NCI-H1694 (cell line): ENCODE results near the gene DPP6.

Source experiments
- DNase-seq: peaks from one replicate; lab custom pipeline; 2025; lab: John Stamatoyannopoulos, UW

The DPP6 gene

DNA sequence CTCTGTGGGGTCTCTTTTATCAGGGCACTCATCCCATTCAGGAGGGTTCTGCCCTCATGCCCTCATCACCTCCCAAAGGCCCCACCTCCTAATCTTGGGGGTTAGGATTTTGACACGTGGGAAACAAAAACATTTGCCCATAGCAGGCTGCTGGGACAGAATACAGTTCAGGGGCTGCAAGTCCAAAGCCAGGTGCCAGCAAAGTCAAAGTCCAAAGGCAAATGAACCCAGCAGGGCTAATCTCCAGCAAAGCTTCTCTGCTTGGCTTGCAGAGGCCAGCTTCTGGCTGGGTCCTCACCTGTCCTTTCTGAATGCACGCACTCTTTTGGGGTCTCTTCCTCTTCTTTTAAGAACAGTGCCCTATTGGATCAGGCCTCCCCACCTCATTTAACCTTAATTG is 359.9 kb downstream of the DPP6 start:
- no peak for DNase-seq

DNA sequence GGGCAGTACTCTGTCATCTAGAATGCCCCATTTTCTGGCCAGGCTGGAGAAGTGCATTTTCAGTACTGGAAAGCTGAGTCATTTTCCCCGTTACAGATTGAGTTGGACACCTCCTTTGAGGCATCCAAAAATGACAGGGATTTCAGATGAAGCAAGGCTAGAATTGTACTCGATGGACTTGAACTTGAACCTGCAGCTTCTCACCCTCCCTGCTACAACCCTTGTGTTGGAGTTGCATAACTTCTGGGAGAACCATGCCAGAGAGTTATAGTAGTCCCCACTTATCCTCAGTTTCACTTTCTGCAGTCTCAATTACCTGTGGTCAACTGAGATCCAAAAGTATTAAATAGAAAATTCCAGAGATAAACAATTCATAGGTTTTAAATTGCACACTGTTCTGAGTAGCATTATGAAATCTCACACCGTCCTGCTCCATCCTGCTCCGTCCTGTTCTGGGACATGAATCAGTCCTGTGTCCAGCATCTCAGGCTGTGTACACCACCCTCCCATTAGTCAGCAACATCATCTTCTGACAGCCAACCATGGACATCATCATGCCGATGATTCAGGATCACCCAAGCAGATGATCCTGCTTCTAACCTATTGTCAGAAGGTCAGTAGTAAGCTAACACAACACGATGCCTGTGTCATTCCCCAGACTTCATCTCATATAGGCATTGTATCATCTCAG is 363.7 kb downstream of the DPP6 start:
- no peak for DNase-seq

DNA sequence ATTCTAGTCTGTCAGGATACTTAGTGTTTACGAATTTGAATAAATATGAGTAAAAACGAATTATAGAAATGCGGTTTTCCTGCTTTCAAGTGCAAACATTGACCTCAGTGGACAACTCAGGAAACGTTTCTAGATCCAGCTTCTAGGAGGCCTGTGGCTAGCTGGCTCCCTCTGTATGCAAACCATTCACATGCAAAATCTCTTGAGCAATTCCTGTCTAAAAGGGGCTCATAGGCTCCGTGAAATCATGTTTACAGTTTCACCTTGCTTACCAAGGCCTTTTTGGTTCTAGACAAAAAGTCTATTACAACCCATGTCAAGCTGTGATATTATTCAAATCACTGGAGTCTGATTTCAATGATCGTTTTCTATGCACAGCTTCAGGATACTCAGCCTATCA is 364.5 kb downstream of the DPP6 start:
- DNase-seq, result no peak

DNA sequence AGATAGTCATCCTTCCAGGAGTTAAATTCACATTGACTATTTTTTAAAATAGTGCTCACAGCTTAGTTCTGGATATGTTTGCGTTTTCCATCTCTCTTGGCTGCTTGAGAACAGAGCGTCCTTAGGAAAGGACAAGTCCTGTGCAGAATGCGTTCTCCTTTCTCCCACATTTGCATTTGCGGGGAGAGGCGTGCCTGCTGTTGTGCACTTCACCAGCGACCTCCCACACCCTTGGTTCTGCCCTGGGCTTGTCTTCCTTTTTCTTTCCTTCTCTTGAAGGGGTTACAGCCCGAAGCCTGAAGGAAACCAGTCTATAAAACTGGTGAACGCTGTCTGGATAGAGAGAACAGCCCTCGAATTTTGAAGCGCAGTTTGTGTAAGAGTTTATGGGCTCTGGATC is 367.1 kb downstream of the DPP6 start:
- DNase-seq, result no peak

DNA sequence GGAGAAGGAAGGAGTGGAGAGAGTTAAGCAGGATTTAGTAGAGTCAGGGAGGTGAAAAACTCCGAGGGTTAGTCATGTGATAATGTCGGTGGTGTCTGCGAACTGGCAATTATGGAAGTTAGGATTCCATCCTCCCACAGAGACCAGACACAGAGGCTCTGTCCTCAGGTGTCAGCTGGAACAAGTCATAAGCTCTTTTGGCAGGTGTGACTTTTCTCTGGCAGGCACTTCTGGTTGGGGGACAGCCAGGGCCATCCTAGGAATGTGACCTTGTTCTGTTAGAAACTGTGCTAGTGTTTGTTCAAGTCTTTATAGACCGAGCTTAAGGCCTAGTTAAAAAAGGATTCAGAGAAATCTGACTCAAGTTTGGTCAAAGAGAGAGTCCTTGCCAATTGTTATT is 371.0 kb downstream of the DPP6 start:
- no peak for DNase-seq

DNA sequence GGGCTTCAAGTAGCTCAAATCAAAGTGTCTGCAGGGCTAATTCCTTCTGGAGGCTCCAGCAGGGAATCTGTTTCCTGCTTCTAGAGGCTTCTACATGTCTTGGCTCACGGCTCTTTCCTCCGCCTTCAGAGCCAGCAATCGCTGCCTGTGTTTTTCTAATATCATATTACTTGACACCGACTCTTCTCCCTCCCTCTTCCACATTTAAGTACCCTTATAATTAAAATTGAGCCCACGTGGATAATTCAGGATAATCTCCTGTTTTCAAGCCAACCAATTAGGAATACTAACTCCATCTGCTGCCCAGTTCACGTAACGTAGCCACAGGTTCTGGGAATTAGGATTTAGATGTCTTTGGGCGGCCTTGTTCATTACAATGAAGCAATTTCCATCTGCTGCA is 372.2 kb downstream of the DPP6 start:
- DNase-seq, result no peak

DNA sequence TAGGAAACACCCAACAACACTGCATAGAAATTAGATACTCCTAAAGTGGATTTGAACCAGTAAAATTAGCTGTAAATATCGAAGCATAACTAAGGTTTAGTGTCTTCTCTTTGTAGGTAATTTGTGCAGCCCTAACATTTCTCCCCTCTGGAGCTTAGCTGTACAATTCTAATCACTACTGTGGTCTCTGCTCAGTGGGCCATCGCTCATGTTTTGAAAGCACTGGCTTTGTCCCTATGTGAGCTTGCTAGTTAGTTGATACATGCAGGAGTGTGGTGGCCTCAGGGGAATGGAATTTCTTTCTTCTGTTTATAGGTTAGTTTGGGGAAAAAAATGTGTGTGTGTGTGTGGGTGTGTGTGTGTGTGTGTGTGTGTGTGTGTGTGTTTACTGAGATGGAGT is 373.1 kb downstream of the DPP6 start:
- DNase-seq, result no peak

DNA sequence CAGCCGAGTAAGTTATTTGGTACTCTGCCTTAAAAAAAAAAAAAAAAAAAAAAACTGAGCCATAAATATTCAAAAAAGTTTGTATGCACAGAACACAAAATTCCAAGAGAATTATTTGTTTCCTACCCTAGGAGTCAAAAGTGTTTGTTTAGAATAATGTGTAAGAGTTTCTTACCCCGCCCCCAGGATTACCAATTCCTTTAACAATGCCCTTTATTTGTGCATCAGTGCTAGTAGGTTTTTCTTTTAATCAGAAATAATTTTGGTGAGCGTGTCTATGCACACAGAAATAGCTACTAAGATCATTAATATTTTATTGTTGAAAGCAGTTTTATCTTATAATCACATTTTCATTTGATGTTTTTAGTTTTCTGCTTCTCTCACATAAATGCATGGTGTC is 374.6 kb downstream of the DPP6 start:
- no peak for DNase-seq

DNA sequence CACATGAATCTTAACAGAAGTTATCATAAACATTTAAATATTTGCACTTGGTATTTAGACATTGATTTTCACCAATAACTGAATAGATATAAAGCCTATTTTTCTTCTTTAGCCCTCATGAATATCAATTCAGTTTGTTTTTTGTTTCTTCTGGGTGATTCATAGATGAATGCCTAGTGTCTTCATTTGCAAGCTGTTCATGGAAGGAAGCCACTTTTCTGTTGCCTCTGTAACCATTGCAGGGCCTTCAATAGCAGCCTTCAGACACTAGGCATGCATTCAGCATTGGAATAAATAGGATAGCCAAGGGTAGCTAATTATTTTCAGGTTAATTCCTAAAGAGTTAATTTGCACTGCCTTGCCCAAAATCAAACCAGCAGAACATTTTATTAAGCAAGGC is 375.3 kb downstream of the DPP6 start:
- DNase-seq, result no peak

DNA sequence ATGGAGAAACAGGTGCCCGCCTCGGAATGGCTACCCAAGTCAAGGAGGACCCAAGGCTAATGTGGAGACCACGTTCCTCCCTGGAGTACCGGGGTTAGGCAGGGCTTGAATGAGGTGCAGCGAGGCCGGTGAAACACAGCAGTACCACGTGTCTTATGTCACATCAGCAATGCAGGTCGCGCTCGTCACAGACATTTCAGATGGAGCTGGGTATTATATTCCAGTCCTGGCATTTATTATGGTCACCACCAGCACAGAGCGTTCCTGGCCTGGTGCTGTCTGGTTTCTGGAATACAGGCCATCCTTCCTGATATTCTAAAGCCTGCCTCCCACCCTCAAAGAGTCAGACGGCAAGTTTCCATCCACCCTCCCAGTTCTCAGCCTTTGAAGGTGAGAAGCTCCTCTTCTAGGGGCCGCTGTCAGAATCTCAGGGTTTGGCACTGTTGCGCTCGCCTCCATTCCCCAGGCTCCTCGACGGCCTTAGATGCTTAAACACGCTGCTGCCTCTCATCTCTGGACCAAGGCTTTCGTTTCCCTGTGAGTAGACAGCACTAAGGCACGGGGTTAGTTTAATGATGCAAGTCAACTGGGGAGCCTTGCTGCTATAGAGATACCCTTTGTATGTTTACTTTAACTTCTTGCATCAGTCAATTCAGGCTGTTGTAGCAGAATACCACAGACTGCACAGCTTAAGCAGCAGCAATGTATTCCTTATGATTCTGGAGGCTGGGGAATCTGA is 377.6 kb downstream of the DPP6 start:
- DNase-seq, result no peak

DNA sequence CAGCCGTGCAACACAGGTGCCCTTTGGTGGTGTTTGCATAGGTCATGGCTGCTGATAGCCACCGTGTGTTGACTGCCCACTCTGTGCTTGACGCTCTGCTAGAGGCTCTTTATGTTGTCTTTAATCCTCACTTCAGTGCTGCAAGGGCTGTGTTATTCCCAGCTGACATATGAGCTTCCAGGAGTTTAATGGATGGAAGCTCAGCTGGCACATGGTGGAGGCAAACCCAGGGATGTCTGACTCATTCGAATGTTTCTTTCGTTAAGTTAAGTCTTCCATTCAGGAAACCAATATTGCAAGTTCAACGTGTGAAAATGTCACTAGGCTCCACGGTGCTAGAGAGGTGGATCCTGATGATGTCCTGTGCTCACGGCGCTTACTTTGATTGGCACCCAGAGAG is 378.4 kb downstream of the DPP6 start:
- DNase-seq, result no peak

DNA sequence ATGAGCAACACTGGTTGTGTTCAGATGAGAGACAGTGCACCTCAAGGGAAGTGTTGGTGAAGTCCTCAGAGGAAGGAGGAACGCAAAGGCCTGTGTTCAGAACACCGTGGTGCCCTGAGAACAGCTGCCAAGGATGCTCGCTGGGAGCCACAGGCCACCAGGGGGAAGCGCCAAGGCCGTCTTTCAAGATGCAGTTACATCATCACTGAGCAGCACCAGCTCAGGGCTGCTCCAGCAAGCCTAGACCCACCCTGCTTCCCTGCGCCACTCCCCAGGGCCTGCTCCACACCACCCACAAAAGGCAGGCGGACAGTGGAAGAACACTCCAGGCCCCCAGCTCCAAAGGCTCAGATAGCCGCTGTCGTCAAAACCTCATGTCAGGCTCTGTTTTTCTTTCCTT is 378.8 kb downstream of the DPP6 start:
- no peak for DNase-seq

DNA sequence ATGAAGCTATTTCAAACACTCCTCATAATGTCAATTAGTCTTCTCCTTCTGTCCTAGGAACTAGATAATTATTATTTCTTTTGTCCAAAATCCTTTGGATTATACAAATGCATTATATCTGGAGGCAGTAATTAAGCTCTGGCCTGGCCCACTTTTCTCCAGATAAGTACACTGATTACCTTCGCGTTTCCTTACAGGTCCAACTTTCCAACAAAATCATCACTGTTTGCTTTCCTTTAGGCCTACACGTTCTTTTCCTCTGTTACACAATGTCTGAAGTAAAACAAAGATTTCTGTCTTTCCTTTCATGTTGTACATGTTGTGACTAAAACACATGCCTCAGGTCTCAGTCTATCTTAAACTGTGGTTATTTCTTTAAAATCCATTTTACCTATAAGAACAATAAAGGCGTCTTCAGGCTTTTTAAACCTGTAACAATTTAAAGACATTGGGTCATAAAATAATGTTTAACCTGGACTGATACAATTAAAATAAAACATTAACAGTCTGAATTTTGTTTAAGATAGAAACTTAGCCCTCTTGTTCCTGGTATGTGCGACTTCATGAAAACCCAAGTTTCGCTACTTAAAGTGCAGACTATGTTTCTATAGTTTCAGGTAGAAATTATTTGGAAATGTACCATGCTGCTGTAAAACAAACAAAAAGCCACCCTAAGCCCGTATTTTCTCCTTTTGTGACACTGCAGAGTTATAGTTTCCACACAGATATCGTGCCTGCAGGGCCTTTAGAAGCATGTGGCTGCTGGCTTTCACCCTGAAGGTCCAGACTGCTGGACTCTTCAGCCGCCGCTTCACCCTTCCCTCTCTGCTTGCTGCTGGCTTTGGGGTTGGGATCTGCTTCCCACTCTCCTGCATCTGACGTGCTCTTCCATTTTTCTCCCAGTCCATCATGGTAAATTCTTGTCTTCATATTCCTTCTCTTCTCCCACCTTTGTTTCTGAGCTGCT is 381.7 kb downstream of the DPP6 start:
- no peak for DNase-seq

DNA sequence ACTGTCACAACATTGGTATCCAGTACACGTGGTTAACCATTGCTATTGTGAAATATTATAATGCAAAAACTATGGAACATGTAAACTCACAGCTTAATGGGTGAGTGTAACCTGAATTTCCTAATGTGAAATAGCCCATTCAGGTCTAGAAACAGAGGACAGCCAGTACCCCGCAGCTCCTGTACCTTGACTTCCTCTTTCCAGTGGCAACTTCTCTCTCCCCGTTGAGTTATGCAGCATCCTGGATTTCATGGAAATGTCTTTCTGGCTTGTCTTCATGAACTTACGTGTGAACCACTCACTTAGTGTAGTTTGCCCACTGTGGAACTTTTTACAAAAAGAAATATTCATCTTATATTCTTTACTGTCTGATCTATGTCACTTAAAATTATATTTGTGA is 384.4 kb downstream of the DPP6 start:
- DNase-seq, result no peak

DNA sequence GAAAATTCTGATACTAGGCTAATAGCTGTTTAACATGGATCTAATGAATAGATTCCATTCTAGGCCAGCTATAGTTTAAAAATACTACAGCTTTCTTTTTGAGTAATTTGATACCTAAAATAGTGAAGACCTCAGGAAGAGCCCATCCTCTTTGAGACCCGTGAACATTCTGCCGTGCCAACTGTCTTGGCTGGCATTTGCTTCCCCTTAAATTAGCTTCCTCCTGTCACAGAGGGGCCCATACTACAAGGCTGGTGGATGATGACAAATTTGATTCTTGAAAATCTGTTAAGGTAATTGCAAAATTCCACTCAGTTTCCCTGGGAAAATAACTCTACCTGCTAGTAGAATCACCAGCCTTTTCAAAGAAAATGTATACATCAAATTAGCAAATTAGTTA is 385.0 kb downstream of the DPP6 start:
- no peak for DNase-seq

DNA sequence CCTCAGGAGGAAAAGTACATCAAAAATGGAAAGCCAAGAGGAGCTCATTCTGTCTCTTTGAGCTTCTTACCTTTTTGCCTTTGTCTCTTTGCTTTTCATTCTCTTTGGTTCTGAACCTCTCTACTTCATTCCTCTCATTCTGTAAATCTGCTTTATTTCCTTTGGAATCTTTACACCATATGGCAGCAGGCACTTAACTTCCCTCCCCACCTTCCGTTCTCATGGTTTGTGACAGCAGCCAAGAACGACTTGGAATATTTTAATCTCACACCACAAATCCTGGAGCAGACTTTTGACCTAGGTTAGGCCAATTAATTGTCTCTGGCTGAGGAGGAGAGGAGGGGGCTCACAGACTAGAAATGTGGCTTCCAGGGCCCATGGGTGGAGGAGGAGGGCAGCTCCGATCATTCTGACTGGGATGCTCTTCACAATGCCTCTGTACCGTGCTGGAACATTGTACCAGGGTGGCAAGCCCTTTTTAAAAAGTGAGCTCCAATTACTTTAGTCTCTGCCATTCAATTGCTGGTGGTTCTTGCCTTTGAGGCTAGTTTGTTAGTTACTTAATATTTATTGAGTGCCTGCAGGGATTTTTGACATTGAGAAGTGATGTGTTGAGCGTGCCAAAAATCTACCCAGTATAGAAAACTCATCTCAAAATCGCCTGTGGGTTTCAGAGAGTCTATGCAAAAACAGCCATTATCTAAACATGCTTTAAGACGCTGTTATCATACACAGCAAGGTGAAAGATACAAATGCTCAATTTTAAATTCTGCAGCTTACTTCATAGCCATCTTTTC is 386.6 kb downstream of the DPP6 start:
- no peak for DNase-seq

DNA sequence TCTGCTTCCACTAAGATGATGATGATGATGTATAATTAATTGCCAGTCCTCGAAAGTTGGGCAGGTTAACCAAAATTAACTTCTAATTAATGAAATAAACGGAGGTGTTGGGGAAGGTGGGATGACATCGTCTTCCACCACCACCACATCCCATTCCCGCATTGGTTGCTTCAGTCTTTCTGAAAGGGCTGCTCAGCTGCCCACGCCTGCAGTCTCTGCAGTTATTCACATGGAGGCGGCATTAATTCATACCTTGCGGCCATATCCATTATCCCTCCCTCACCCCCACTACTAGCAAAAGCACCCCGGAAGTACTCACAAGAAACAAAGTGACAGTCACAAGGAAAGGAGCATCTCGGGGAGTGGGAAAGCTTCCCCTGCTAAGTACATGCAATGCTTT is 387.9 kb downstream of the DPP6 start:
- DNase-seq, result no peak

DNA sequence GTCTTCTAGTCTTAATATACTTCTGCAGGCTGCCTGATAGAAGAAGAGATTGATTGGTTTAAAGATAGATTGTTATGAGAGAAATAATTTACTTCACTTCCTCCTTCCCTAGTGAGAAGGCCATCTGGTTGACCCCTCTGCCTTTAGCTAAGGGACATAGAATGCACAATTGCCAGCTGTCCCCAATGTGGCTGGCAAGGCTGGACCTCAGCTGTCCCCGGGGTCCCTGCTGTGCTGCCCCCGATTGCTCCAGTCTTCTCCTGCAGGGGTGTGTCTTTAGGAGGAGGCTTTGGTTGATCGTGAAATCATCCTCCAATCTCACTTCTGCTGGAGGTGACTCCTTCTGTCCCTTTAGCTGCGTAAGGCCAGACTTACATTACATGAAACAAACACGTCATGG is 388.5 kb downstream of the DPP6 start:
- DNase-seq, result no peak

DNA sequence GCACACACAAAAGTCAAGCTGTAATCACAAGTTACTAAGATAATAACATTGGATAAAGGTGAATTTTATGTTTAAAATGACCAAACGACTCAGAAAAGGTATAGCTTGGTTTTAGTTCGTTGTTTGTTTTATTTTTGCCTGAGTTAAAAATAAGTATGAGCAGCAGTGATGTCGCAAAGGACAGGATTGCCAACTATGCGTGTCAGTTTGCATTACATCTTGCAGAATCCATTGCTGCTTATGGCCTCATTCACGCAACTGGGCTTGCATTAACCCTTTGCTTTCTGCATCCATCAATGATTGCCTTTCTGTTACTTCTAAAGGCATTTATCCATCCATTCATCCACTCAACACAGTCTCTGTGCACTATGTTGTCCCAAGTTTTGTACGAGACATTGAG is 389.6 kb downstream of the DPP6 start:
- no peak for DNase-seq

DNA sequence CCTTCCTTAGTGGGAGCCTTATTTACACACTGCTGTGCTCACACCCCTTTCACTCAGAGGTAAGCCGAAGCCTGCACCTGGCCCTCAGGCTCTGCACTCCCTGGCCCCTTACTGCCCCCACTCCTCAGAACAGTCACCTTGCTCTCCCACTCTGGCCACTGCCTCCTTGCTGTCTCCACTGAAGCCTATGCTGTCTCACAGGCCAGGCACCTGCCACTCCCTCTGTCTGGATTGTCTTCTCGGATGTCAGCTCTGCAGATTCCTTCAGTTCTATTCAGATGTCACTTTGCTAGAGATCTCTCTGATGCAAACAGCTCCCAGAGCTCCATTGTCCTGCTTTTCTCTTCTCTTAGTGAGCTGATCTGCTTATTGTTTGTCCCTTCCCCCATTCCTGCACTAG is 390.7 kb downstream of the DPP6 start:
- no peak for DNase-seq

DNA sequence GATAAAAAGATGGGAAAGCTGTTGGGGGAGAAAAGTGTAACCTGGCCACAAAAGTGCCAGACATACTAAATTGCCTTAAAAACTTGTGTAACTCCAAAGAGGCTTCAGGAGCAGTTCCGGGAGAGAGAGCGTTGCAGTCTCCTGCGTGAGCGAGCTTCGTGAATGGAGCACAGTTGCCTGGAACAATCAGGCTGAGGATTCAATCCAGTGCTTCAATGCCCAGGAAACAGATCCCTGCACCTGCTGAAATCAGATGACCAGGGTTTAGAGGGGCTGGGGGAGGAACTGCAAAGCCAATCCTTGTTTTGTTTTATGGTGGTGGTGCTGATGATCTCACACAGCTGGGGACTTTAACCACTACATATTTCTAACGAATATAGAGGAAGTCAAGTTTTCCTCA is 398.3 kb downstream of the DPP6 start:
- DNase-seq, result no peak
